ENCODE data around the gene ARHGAP26. TPM values are rescaled to one million over a fixed set of nuclear protein-coding genes. Genes with fewer than 3 reads are reported as not detected.

Gene ARHGAP26
- total and polyA plus RNA-seq, 2 of the 4 experiments (the other 2 are of a cell fraction), result 0.54 to 0.56 TPM

DNA sequence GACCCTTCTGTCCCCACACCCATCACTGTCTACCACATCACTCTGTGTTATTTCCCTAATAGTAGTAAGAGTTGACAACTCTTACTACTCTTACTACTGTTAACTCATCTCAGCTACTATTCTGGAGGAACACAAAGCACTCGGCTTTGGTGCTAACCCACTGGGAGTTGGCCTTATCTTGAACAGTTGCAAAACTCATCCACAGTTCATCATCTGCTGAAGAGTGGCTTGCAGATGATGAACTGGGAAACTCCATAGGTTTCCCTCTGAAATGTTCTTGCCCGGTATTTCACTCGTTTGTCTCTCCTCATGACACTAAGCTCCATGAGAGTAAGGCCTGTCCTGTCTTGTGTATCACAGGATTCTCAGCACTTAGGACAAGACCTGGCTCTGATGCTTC is 411.9 kb downstream of the ARHGAP26 start:
- dilution Hi-C loops (cut with HindIII; ENCODE audit: low sequenced_read_pairs, unreplicated experiment), result no loop called here
- no peak overlapping the region for H2BK20ac ChIP-seq (ENCODE audit: low read depth, low read length)
- H3K23ac ChIP-seq (ENCODE audit: low read depth, low read length), result no peak overlapping the region
- ChIA-PET POLR2A (ENCODE audit: unreplicated experiment) (interaction anchor here (0.5 kb wide), 1 partner anchor 14 kb away, joined by 6 read pairs; no protein-coding TSS in a partner anchor), CTCF (interaction anchor here (1.0 kb wide), 1 partner anchor 13 kb away, joined by 3 read pairs; no protein-coding TSS in a partner anchor)
- H2BK5ac ChIP-seq (ENCODE audit: low read depth, low read length, poor library complexity, severe bottlenecking), result no peak overlapping the region
- H4K20me1 ChIP-seq (ENCODE audit: insufficient read depth, low read length), result no peaks in the 10 kb centered on the region
- H3K4ac ChIP-seq (ENCODE audit: low read depth, low read length), result no peak overlapping the region
- no peak for DNase-seq
- no peak for TF ChIP-seq CHD1 (IDR thresholded peaks at IDR 0.05; ENCODE audit: low read depth, low read length)
- no peak for TF ChIP-seq FOS (IDR thresholded peaks at IDR 0.05; ENCODE audit: low read depth, low read length)
- TF ChIP-seq RFX5 (IDR thresholded peaks at IDR 0.05; ENCODE audit: low read depth, low read length), result no peak
- TF ChIP-seq, protein P1, sequence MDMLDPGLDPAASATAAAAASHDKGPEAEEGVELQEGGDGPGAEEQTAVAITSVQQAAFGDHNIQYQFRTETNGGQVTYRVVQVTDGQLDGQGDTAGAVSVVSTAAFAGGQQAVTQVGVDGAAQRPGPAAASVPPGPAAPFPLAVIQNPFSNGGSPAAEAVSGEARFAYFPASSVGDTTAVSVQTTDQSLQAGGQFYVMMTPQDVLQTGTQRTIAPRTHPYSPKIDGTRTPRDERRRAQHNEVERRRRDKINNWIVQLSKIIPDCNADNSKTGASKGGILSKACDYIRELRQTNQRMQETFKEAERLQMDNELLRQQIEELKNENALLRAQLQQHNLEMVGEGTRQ (IDR thresholded peaks at IDR 0.05; ENCODE audit: low read depth, low read length), result no peak
- TF ChIP-seq RAD21 (IDR thresholded peaks at IDR 0.05; ENCODE audit: low read length), result no peak
- TF ChIP-seq NFE2L2 (IDR thresholded peaks at IDR 0.05; ENCODE audit: low read depth, low read length), result no peak
- no peak for TF ChIP-seq ELK1 (IDR thresholded peaks at IDR 0.05; ENCODE audit: borderline replicate concordance, low read depth, low read length)
- TF ChIP-seq CEBPB (IDR thresholded peaks at IDR 0.05; ENCODE audit: low read depth, low read length), result no peak
- TF ChIP-seq MAZ (IDR thresholded peaks at IDR 0.05; ENCODE audit: borderline replicate concordance, low read depth, low read length), result no peak
- TF ChIP-seq MXI1 (IDR thresholded peaks at IDR 0.05; ENCODE audit: borderline replicate concordance, low read depth, low read length), result no peak
- TF ChIP-seq MAFK (IDR thresholded peaks at IDR 0.05; ENCODE audit: low read depth, low read length), result no peak
- no peak for TF ChIP-seq SMC3 (IDR thresholded peaks at IDR 0.05; ENCODE audit: low read depth, low read length)
- no peak for TF ChIP-seq BHLHE40 (IDR thresholded peaks at IDR 0.05; ENCODE audit: low read depth, low read length)
- no peak for TF ChIP-seq POLR2A (IDR thresholded peaks at IDR 0.05; ENCODE audit: low read depth, low read length)
- no peak for TF ChIP-seq RCOR1 (IDR thresholded peaks at IDR 0.05; ENCODE audit: insufficient replicate concordance, low read length)
- no peak for TF ChIP-seq CTCF (conservative IDR thresholded peaks at IDR 0.05; ENCODE audit: low read depth, low read length)
- no TSS peak for BruUV-seq (replicated peaks)
- no peaks in the 10 kb centered on the region for H3K79me1 ChIP-seq (ENCODE audit: low read depth in 1 of 2, low read length in 2 of 2)
- intact Hi-C loops (cut with micrococcal nuclease), result no loop called here
- H3K27me3 ChIP-seq (ENCODE audit: control insufficient read depth, insufficient read depth, low read length), result no peaks in the 10 kb centered on the region
- ATAC-seq (ENCODE audit: low read depth), result no peak
- in situ Hi-C loops (cut with MboI; ENCODE audit: low sequenced_read_pairs), result no loop called here
- no peak overlapping the region for H3K4me2 ChIP-seq (ENCODE audit: low read depth, low read length)
- H2AFZ ChIP-seq (replicated peaks; ENCODE audit: low read length, poor library complexity), result no peak overlapping the region
- WGBS, 2 experiments (ENCODE audit: extremely low coverage in 2 of 2, insufficient read length in 1 of 2), result no CpG with 5 or more reads among the region's 3 CpGs
- H3K9me3 ChIP-seq (ENCODE audit: control insufficient read depth, insufficient read depth, low read length), result no peaks in the 10 kb centered on the region
- no peak overlapping the region for H4K8ac ChIP-seq (ENCODE audit: low read depth in 2 of 2, low read length in 2 of 2)
- no peaks in the 10 kb centered on the region for H3K9me1 ChIP-seq (ENCODE audit: insufficient read depth, low read length)
- H3K4me1 ChIP-seq (ENCODE audit: control insufficient read depth, insufficient read depth, low read length), result peaks cover 4% of the 10 kb centered on the region; the same call in 1 of the 2 replicates
- H2AK9ac ChIP-seq (replicated peaks; ENCODE audit: low read depth, low read length, poor library complexity), result no peak overlapping the region
- peak overlapping the region; percentile 23 for H2AK5ac ChIP-seq (ENCODE audit: low read depth, low read length)
- H3K36me3 ChIP-seq (ENCODE audit: control insufficient read depth, insufficient read depth, low read length), result no peaks in the 10 kb centered on the region
- 0 out of 2 replicates have a peak overlapping the region, but pooled peaks have one; percentile 3 for H4K91ac ChIP-seq (ENCODE audit: insufficient read depth, low read depth, low read length)
- no peak overlapping the region for H2BK120ac ChIP-seq (ENCODE audit: low read depth, low read length)
- no peak overlapping the region for H3K18ac ChIP-seq (ENCODE audit: low read depth, low read length)
- H3K27ac ChIP-seq (ENCODE audit: insufficient read depth, low read length), result no peak overlapping the region
- 0 out of 2 replicates have a peak overlapping the region, but pooled peaks have one; percentile 4 for H3K14ac ChIP-seq (replicated peaks; ENCODE audit: low read depth, low read length)
- no peak overlapping the region for H3K4me3 ChIP-seq (ENCODE audit: insufficient read depth, low read depth, low read length)
- no peak overlapping the region for H3K56ac ChIP-seq (ENCODE audit: extremely low read depth, insufficient read depth, low read length)
- H2BK15ac ChIP-seq (ENCODE audit: low read depth, low read length), result no peak overlapping the region
- H4K5ac ChIP-seq (ENCODE audit: low read depth, low read length), result no peak overlapping the region
- H3K9ac ChIP-seq (ENCODE audit: low read depth, low read length), result no peak overlapping the region
